Smooth muscle cell (in vitro differentiated cells): ENCODE results near the gene RAI14. TPM values are rescaled to one million over a fixed set of nuclear protein-coding genes. Genes with fewer than 3 reads are reported as not detected.
"Not testable (repeated sequence)": the region's sequence is repeated elsewhere in the genome, so short reads cannot be mapped to it uniquely, and the experiment has no call there.

Source experiments
- DNase-seq: peaks from one replicate; lab custom pipeline; 2025; ENCODE audit not compliant: unreplicated experiment; lab: John Stamatoyannopoulos, UW
- H2AFZ ChIP-seq: fragments of 200-600 bp; sonication (generic); 2 replicates; pipeline ENCODE4 v1.6.0; 2016; ENCODE audit warnings: antibody characterized with exemption, low read depth, mild to moderate bottlenecking
- H3F3A ChIP-seq: fragments of 200-600 bp; sonication (generic); 2 replicates; pipeline ENCODE4 v1.6.0; 2017; ENCODE audit warnings: antibody characterized with exemption, low read depth
- H3K27ac ChIP-seq: fragments of 200-600 bp; sonication (generic); 2 replicates; pipeline ENCODE4 v1.5.1; 2016; ENCODE audit warnings: low read depth, mild to moderate bottlenecking
- H3K27me3 ChIP-seq: fragments of 200-600 bp; sonication (generic); 2 replicates; pipeline ENCODE4 v1.6.1; 2016; ENCODE audit warnings: low read depth, mild to moderate bottlenecking
- H3K36me3 ChIP-seq: fragments of 200-600 bp; sonication (generic); 2 replicates; pipeline ENCODE4 v1.5.1; 2016; ENCODE audit warnings: low read depth
- H3K4me1 ChIP-seq: fragments of 200-600 bp; sonication (generic); 2 replicates; pipeline ENCODE4 v1.5.1; 2016; ENCODE audit warnings: low read depth
- H3K4me2 ChIP-seq: fragments of 200-600 bp; sonication (generic); 2 replicates; pipeline ENCODE4 v1.6.0; 2016; ENCODE audit warnings: mild to moderate bottlenecking
- H3K4me3 ChIP-seq: fragments of 200-600 bp; sonication (generic); 2 replicates; pipeline ENCODE4 v1.5.1; 2016; ENCODE audit warnings: mild to moderate bottlenecking
- H3K79me2 ChIP-seq: fragments of 200-600 bp; sonication (generic); 2 replicates; pipeline ENCODE4 v1.6.0; 2016; ENCODE audit warnings: low read depth, mild to moderate bottlenecking
- H3K9ac ChIP-seq: fragments of 200-600 bp; sonication (generic); 2 replicates; pipeline ENCODE4 v1.6.0; 2016; ENCODE audit warnings: low read depth
- H3K9me3 ChIP-seq: fragments of 200-600 bp; sonication (generic); replicated peaks from 2 replicates; pipeline ENCODE4 v1.5.1; 2016; ENCODE audit warnings: low read depth
- H4K20me1 ChIP-seq: fragments of 200-600 bp; sonication (generic); 2 replicates; pipeline ENCODE4 v1.6.0; 2016; ENCODE audit warnings: low read depth
- CTCF ChIP-seq: fragments of 200-600 bp; sonication (generic); IDR thresholded peaks from 2 replicates; pipeline ENCODE4 v1.5.1; 2017; ENCODE audit warnings: borderline replicate concordance, mild to moderate bottlenecking, antibody characterized with exemption; ENCODE audit not compliant: insufficient read depth, poor library complexity, severe bottlenecking
- WGBS: methylation state at CpG from one replicate; pipeline ENCODE4 v1.1.7; 2016; ENCODE audit warnings: low lambda C conversion rate; 5-methylcytosine and 5-hydroxymethylcytosine counted together
- polyA plus RNA-seq: library from polyadenylated mRNA; unstranded; fragments of >200 nt; fragmentation: Nextera tagmentation; extraction: Ambion mirVana; gene quantifications from 2 replicates; pipeline ENCODE4 v1.2.1, GENCODE V29; 2016
- total RNA-seq: library from RNA; depleted of rRNA; stranded (reverse); fragments of >200 nt; gene quantifications from 2 replicates; pipeline ENCODE4 v1.2.3, GENCODE V29; 2014

Gene RAI14
- total and polyA plus RNA-seq, 2 experiments from 2014 or later = 111 to 209 TPM

- Histone ChIP-seq H3K9ac (peak overlapping the region; percentile 55), H3K9me3 (no peaks in the 10 kb centered on the region), H3K27me3 (no peaks in the 10 kb centered on the region), H3K27ac (peak overlapping the region; percentile 83), H3K4me3 (no peak overlapping the region), H3K79me2 (peaks cover 97% of the 10 kb centered on the region), H3F3A (peaks cover 32% of the 10 kb centered on the region), H3K4me1 (peaks cover 14% of the 10 kb centered on the region), H2AFZ (no peak overlapping the region), H3K36me3 (no peaks in the 10 kb centered on the region), H4K20me1 (peaks cover 12% of the 10 kb centered on the region), H3K4me2 (peak overlapping the region; percentile 54)
- 70% methylated on average over 8 of the region's 8 CpGs for WGBS
- TF ChIP-seq CTCF = no peak
- no peak for DNase-seq
These were observed 94.1 kb downstream of the RAI14 start for GRCh38 chr5:34750206-34750605.

- H2AFZ ChIP-seq = no peak overlapping the region
- H3K27me3 ChIP-seq = no peaks in the 10 kb centered on the region
- no peaks in the 10 kb centered on the region for H3K36me3 ChIP-seq
- peaks cover 28% of the 10 kb centered on the region for H4K20me1 ChIP-seq
- H3K9ac ChIP-seq = peak overlapping the region; percentile 21
- H3K4me1 ChIP-seq = peaks cover 14% of the 10 kb centered on the region
- DNase-seq = no peak
- no peaks in the 10 kb centered on the region for H3K9me3 ChIP-seq
- peaks cover 99% of the 10 kb centered on the region for H3K79me2 ChIP-seq
- TF ChIP-seq CTCF = no peak
- H3K4me3 ChIP-seq = no peak overlapping the region
- peak overlapping the region; percentile 23 for H3K4me2 ChIP-seq
- WGBS = 57% methylated on average over 15 of the region's 15 CpGs
- peaks cover 33% of the 10 kb centered on the region for H3F3A ChIP-seq
- H3K27ac ChIP-seq = peak overlapping the region; percentile 83
These were observed 95.9 kb downstream of the RAI14 start for GRCh38 chr5:34751807-34752736.

GRCh38 chr5:34753236-34753635, 97.1 kb downstream of the RAI14 start:
- not testable (repeated sequence) for H3K36me3 ChIP-seq, H2AFZ ChIP-seq, H3K27me3 ChIP-seq, H3K9ac ChIP-seq, H3K4me3 ChIP-seq, H3K9me3 ChIP-seq, H3K4me2 ChIP-seq, DNase-seq
- WGBS = 54% methylated on average over 2 of the region's 2 CpGs
- Histone ChIP-seq H3K27ac (peak overlapping the region; percentile 83), H3F3A (peaks cover 28% of the 10 kb centered on the region), H4K20me1 (peaks cover 32% of the 10 kb centered on the region), H3K4me1 (peaks cover 14% of the 10 kb centered on the region), H3K79me2 (peaks cover 99% of the 10 kb centered on the region)

- Histone ChIP-seq H3K4me2 (no peak overlapping the region), H3K36me3 (peaks cover 19% of the 10 kb centered on the region), H3K27me3 (no peaks in the 10 kb centered on the region), H3K9ac (peak overlapping the region; percentile 40), H3K9me3 (no peaks in the 10 kb centered on the region), H3K4me3 (no peak overlapping the region), H4K20me1 (peaks cover 37% of the 10 kb centered on the region), H3F3A (peaks cover 15% of the 10 kb centered on the region), H2AFZ (no peak overlapping the region), H3K79me2 (peaks cover 95% of the 10 kb centered on the region), H3K4me1 (no peaks in the 10 kb centered on the region), H3K27ac (peak overlapping the region; percentile 83)
- no peak for TF ChIP-seq CTCF
- WGBS = 81% methylated on average over 4 of the region's 4 CpGs
- DNase-seq = no peak
These were observed 99.8 kb downstream of the RAI14 start for GRCh38 chr5:34755926-34756325.
